ENCODE measurements around the gene FUT8. TPM values are rescaled to one million over a fixed set of nuclear protein-coding genes. Genes with fewer than 3 reads are reported as not detected.

FUT8 gene
- total RNA-seq, 1 experiment from 2014 or later = 42.3 TPM

- TF ChIP-seq JUND (IDR thresholded peaks at IDR 0.05) (no peak), ELF1 (IDR thresholded peaks at IDR 0.05; ENCODE audit: borderline replicate concordance, low read depth) (no peak), CBX3 (IDR thresholded peaks at IDR 0.05; ENCODE audit: low read depth) (no peak), ZBTB33 (IDR thresholded peaks at IDR 0.05; ENCODE audit: extremely low read depth, insufficient replicate concordance, low read length) (no peak), EGR1 (IDR thresholded peaks at IDR 0.05; ENCODE audit: low read depth) (no peak), CEBPB (IDR thresholded peaks at IDR 0.05; ENCODE audit: low read depth) (no peak), ATF3 (IDR thresholded peaks at IDR 0.05) (no peak)
- no peak overlapping the region for H2AFZ ChIP-seq (ENCODE audit: low read depth, low read length, poor library complexity, severe bottlenecking)
- ChIA-PET CTCF (no interaction called here), RAD21 (ENCODE audit: low non-redundant PET in 1 of 2, low total read pairs in 2 of 2, uncharacterized antibody in 2 of 2, unreplicated experiment in 2 of 2) (no interaction called here), POLR2A (no interaction called here)
- no peak for ATAC-seq
- no peaks in the 10 kb centered on the region for H3K9me2 ChIP-seq (ENCODE audit: insufficient read depth)
- intact Hi-C loops (cut with micrococcal nuclease) = no loop called here
- no TSS peak for BruUV-seq (replicated peaks)
- no peak overlapping the region for H3K4me2 ChIP-seq (ENCODE audit: low read length)
- H4K20me1 ChIP-seq (ENCODE audit: insufficient read depth) = no peaks in the 10 kb centered on the region
- no peak overlapping the region for H3K27ac ChIP-seq (ENCODE audit: low read depth, low read length)
- H3K27me3 ChIP-seq (ENCODE audit: insufficient read depth, low read length) = no peaks in the 10 kb centered on the region
- H3K4me1 ChIP-seq (ENCODE audit: control insufficient read depth in 1 of 2, insufficient read depth in 2 of 2, low read length in 2 of 2) = no peaks in the 10 kb centered on the region
- H3K9me3 ChIP-seq (ENCODE audit: control insufficient read depth in 1 of 2, insufficient read depth in 1 of 2, low read depth in 1 of 2, low read length in 2 of 2) = no peaks in the 10 kb centered on the region
- DNase-seq (ENCODE audit: low read depth, low spot score) = no peak
- H3K79me2 ChIP-seq (ENCODE audit: insufficient read depth, low read length) = peaks cover 3% of the 10 kb centered on the region; the same call in 1 of the 2 replicates
- H3K4me3 ChIP-seq (replicated peaks in 1 of 2; ENCODE audit: low read depth in 1 of 2, low read length in 2 of 2) = no peak overlapping the region
- no peaks in the 10 kb centered on the region for H3K36me3 ChIP-seq (ENCODE audit: control insufficient read depth in 1 of 2, insufficient read depth in 2 of 2, low read length in 2 of 2)
- H3K9ac ChIP-seq (ENCODE audit: low read length) = no peak overlapping the region
Measured at GRCh38 chr14:65513671-65514070, 101.1 kb downstream of the FUT8 start.

All from HCT116 (cell line).